HG02973 (cell line): ENCODE data around the gene PTS.
"Not testable (repeated sequence)": the region's sequence is repeated elsewhere in the genome, so short reads cannot be mapped to it uniquely, and the experiment has no call there.

Source experiments
- ATAC-seq: cut with Tn5 transposase; IDR thresholded peaks from one replicate; pipeline ENCODE4 v1.9.1; 2021; ENCODE audit warnings: moderate library complexity; ENCODE audit not compliant: unreplicated experiment

PTS gene

GRCh38 chr11:112226062-112226830 is at the start of gene PTS:
TSS of gene PTS (plus strand) at chr11:112226428. CDS start at chr11:112226444, 16 bp downstream.
- ATAC-seq = peak; percentile 94

GRCh38 chr11:112177589-112177988 is 48.6 kb upstream of the PTS start:
- ATAC-seq = no peak

GRCh38 chr11:112178428-112178827 is 47.8 kb upstream of the PTS start:
- no peak for ATAC-seq

- ATAC-seq = no peak
Observed at GRCh38 chr11:112178936-112179335, 47.3 kb upstream of the PTS start.

GRCh38 chr11:112179601-112180000 is 46.6 kb upstream of the PTS start:
- no peak for ATAC-seq

GRCh38 chr11:112182867-112183266 is 43.4 kb upstream of the PTS start:
- no peak for ATAC-seq

GRCh38 chr11:112185883-112186282 is 40.3 kb upstream of the PTS start:
- no peak for ATAC-seq

- no peak for ATAC-seq
Observed at GRCh38 chr11:112186304-112186703, 39.9 kb upstream of the PTS start.

GRCh38 chr11:112195113-112195512 is 31.1 kb upstream of the PTS start:
- not testable (repeated sequence) for ATAC-seq

GRCh38 chr11:112195951-112196351 is 30.3 kb upstream of the PTS start:
- ATAC-seq = no peak

GRCh38 chr11:112196519-112197087 is 29.6 kb upstream of the PTS start:
- no peak for ATAC-seq

GRCh38 chr11:112199101-112199500 is 27.1 kb upstream of the PTS start:
- ATAC-seq = not testable (repeated sequence)

GRCh38 chr11:112200252-112200651 is 26.0 kb upstream of the PTS start:
- ATAC-seq = no peak

GRCh38 chr11:112206071-112206470 is 20.2 kb upstream of the PTS start:
- no peak for ATAC-seq

- no peak for ATAC-seq
Observed at GRCh38 chr11:112210890-112211289, 15.3 kb upstream of the PTS start.

GRCh38 chr11:112211536-112211935 is 14.7 kb upstream of the PTS start:
- no peak for ATAC-seq

GRCh38 chr11:112212290-112212689 is 13.9 kb upstream of the PTS start:
- no peak for ATAC-seq

GRCh38 chr11:112212710-112213109 is 13.5 kb upstream of the PTS start:
- ATAC-seq = no peak

- no peak for ATAC-seq
Observed at GRCh38 chr11:112213753-112214152, 12.5 kb upstream of the PTS start.

GRCh38 chr11:112215621-112216020 is 10.6 kb upstream of the PTS start:
- ATAC-seq = no peak

GRCh38 chr11:112216561-112217105 is 9.6 kb upstream of the PTS start:
- no peak for ATAC-seq

GRCh38 chr11:112219476-112220232 is 6.6 kb upstream of the PTS start:
- ATAC-seq = peak; percentile 85
